CD4-positive, alpha-beta T cell treated with Interleukin-10 for 1 hour (primary cell): ENCODE results near the gene TXNDC2.

Experiments
- DNase-seq: peaks from one replicate; pipeline ENCODE4 v3.0.0-alpha.2; 2020

TXNDC2 gene

GRCh38 chr18:9861157-9861556 is 24.6 kb upstream of the TXNDC2 start:
- no peak for DNase-seq

- no peak for DNase-seq
Observed at GRCh38 chr18:9861933-9862332, 23.8 kb upstream of the TXNDC2 start.

- no peak for DNase-seq
Observed at GRCh38 chr18:9862686-9863085, 23.1 kb upstream of the TXNDC2 start.

- DNase-seq, result no peak
Observed at GRCh38 chr18:9863282-9863681, 22.5 kb upstream of the TXNDC2 start.

DNA sequence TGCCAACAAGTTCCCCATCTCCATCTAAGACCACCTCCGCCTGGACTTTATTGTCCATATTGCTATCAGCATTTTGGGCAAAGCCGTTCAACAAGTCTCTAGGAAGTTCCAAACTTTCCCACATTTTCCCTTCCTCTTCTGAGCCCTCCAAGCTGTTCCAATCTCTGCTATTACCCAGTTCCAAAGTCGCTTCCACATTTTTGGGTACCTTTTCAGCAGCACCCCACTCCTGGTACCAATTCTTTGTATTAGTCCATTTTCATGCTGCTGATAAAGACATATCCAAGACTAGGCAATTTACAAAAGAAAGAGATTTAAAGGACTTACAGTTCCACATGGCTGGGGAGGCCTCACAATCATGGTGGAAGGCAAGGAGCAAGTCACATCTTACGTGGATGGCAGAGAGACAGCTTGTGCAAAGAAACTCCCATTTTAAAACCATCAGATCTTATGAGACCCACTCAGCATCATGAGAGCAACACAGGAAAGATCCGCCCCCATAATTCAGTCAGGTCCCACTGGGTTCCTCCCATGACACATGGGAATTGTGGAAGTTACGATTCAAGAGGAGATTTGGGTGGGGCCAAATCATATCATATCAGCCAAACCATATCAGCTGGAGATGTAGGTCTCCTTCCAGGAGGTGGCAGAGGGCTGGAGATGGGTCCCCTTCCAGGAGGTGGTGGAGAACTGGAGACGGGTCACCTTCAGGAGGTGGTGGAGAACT is 19.8 kb upstream of the TXNDC2 start:
- DNase-seq, result no peak

DNA sequence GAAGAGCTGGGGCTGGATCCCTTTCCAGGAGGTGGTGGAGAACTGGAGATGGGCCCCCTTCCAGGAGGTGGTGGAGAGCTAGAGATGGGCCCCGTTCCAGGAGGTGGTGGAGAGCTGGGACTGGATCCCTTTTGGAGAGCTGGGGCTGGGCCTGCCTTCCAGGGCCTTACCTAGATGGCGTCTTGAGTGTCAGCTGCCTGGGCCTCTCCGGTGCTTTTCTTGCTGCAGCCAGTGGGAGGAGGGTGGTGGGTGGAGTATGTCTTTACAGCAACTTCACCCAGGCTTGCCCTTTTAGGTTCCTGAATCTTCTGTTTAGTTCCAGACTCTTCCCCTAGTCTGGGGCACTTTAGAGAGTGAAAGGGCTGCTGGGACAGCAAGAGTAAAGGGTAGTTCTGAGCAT is 19.1 kb upstream of the TXNDC2 start:
- no peak for DNase-seq

GRCh38 chr18:9867071-9867594 is 18.6 kb upstream of the TXNDC2 start:
- DNase-seq, result no peak

- DNase-seq, result no peak
Observed at GRCh38 chr18:9868857-9869714, 16.7 kb upstream of the TXNDC2 start.

- no peak for DNase-seq
Observed at GRCh38 chr18:9869715-9870430, 15.9 kb upstream of the TXNDC2 start.

DNA sequence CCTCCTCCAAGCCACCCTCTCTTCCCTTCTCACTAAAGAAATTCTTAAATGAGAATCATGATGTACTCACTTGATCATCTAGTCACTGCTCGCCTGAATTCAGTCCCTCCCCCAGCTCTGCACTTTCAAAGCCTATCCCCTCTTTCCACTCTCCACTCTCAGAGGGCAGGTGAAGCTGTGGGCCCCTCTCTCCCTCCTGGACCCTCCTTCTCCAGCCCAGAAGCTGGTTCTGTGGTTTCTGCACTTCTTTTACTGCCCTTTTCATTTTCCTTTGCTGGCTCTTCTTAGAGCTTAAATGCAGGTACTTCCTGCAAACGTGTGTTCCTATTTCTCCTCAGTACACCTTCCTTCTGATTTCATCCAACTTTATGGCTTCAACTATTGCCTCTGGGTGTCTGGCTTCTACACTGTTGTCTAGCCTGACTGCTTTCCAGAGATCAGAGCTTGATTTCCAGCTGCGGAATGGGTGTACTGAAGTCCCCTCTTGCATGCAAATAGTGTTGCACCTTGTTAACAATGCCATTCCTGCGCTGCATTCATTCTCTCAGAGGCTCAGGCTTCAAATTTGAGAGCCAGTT is 15.3 kb upstream of the TXNDC2 start:
- DNase-seq, result no peak

- DNase-seq, result no peak
Observed at GRCh38 chr18:9871244-9871746, 14.5 kb upstream of the TXNDC2 start.

GRCh38 chr18:9872823-9873222 is 12.9 kb upstream of the TXNDC2 start:
- no peak for DNase-seq

GRCh38 chr18:9874728-9875127 is 11.0 kb upstream of the TXNDC2 start:
- DNase-seq, result no peak

DNA sequence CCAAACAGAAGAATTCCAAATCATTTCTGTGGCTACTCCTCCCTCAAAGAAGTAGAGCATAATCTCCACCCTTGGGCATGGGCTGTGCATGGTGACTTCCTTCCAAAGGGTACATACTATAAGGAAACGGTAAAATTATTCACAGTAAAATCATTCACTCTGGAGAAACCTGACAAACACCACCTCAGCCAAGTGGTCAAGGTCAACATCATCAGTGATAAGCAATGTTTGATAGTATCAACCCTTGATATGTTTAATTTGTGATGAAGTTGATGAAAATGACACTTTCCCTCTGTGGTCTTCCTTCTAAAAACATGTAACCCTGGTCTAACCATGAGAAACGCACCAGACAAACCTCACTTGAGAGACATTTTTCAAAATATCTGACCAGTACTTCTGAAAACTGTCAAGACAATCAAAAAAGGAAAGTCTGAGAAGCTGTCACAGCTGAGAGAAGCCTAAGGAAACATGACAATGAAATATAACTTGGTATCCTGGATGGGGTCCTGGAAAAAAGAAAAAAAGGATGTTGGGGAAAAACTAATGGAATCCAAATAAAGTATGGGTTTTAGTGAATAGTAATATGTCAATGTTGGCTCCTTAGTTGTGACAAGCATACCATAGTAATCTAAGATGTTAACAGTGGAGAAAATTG is 9.4 kb upstream of the TXNDC2 start:
- DNase-seq, result no peak

- no peak for DNase-seq
Observed at GRCh38 chr18:9876867-9877654, 8.7 kb upstream of the TXNDC2 start.

DNA sequence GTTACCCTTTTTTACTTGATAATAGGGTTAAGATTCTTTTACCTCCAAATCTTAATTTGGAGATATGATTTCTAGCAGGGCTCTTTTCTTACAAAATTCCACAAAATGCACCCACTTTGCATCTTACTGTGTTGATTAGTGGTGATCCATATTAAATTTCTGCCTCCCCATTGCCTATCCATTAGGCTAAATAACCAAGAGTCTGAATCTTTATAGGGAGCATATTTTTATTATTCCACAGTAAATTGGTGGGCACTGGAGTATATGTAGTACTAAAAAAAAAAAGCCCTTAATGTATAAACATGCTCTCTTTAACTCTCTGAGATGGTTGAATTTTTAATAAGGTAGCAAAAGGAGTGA is 8.1 kb upstream of the TXNDC2 start:
- no peak for DNase-seq

DNA sequence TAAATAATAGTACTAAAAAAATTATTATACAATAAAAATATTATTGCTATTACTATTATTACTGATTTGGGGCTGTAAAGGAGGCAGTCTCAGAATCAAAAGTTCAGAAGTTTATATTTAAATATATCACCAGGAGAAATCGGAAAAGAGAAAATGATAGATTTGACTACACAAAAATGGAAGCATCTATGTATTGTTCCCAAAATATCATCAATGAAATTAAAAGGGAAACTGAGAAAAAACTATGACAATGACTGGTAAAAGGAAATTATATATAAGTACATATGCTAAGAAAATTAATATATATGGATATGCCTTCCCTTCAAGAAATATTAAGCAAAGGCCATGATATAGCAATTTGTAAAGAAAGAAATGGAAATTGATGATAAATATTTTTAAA is 7.7 kb upstream of the TXNDC2 start:
- no peak for DNase-seq

DNA sequence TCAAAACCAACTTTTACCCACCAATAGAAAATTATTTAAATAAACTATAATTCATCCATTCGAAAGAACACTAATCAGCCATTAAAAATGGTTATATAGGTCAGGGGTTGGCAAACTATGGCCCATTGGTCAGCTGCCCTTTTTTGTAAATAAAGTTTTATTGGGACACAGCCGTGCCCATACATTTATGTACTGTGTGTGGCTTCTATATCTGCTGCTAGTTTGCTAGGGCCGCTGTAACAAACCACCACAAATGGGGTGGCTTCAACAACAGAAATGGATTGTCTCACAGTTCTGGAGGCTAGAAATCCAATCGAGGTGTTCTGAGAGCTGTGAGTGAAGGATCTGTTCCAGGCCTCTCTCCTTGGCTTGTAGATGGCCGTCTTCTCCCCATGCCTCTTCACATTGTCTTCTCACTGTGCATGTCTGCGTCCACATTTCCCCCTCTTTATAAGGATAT is 7.0 kb upstream of the TXNDC2 start:
- DNase-seq, result no peak

- no peak for DNase-seq
Observed at GRCh38 chr18:9884090-9884489, 1.7 kb upstream of the TXNDC2 start.

- no peak for DNase-seq
Observed at GRCh38 chr18:9884532-9885140, 1.1 kb upstream of the TXNDC2 start.

- no peak for DNase-seq
Observed at GRCh38 chr18:9886005-9886348, 204 bp downstream of the TXNDC2 start.
